Measurements from ENCODE around the gene DNAH17. TPM values are rescaled to one million over a fixed set of nuclear protein-coding genes. Genes with fewer than 3 reads are reported as not detected.

DNAH17 gene
- total RNA-seq, 1 donor from 2014 or later = not detected

- TF ChIP-seq, protein P1, sequence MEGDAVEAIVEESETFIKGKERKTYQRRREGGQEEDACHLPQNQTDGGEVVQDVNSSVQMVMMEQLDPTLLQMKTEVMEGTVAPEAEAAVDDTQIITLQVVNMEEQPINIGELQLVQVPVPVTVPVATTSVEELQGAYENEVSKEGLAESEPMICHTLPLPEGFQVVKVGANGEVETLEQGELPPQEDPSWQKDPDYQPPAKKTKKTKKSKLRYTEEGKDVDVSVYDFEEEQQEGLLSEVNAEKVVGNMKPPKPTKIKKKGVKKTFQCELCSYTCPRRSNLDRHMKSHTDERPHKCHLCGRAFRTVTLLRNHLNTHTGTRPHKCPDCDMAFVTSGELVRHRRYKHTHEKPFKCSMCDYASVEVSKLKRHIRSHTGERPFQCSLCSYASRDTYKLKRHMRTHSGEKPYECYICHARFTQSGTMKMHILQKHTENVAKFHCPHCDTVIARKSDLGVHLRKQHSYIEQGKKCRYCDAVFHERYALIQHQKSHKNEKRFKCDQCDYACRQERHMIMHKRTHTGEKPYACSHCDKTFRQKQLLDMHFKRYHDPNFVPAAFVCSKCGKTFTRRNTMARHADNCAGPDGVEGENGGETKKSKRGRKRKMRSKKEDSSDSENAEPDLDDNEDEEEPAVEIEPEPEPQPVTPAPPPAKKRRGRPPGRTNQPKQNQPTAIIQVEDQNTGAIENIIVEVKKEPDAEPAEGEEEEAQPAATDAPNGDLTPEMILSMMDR (conservative IDR thresholded peaks at IDR 0.05; ENCODE audit: low read depth, low read length) = no peak
- no peak overlapping the region for H3K4me3 ChIP-seq (ENCODE audit: low read depth, low read length)
- no peak for DNase-seq (ENCODE audit: low read depth)
Measured at GRCh38 chr17:78418326-78419026, 158.7 kb downstream of the DNAH17 start.

GRCh38 chr17:78417531-78417909 lies 159.7 kb downstream of the DNAH17 start:
- no peak overlapping the region for H3K4me3 ChIP-seq (ENCODE audit: low read depth, low read length)
- no peak for DNase-seq (ENCODE audit: low read depth)
- TF ChIP-seq, protein P1 (conservative IDR thresholded peaks at IDR 0.05; ENCODE audit: low read depth, low read length) = no peak

GRCh38 chr17:78416791-78417530 lies 160.2 kb downstream of the DNAH17 start:
- no peak overlapping the region for H3K4me3 ChIP-seq (ENCODE audit: low read depth, low read length)
- no peak for DNase-seq (ENCODE audit: low read depth)
- TF ChIP-seq, protein P1 (conservative IDR thresholded peaks at IDR 0.05; ENCODE audit: low read depth, low read length) = no peak

DNA sequence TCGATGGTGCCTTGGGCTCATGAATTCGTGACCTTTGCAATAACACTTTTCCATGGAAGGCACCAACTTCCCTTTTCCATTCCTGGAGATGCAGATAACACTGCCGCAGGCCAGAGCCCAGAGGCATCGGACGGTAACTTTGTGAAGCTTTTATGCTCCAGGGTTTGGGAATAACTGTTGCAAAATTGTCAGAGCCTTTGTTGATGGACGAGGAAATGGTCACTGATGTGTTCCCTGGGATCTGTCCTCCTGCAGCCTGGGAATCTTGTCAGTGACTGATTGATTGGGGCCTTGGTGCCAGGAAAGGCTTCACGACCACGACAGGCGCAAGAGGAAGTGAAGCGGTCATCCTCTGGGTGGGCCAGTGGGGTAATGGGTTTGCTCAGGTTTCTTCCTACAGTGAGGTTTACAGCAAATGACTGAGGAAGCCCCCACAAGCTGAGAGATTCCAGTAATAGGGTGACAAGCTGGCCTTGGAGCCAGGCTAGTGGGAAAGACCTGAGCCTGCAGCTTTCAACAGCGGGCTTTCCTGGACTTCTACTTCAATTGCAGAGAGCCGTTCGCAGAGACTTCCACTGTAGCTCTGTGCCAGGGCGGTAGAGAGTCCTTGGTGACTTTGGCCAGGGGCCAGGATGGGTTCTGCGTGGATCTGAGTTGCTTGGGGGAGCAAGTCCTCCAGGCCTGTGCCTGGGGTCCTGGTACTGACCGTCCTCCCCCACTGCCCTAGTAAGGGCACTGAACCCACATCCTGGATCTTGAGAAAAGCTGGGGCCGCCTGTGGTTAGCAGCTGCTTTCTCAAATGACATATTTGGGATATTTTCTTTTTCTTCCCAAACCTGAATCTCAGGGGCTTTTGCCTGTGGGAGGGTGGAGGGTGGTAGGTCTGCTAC lies 161.1 kb downstream of the DNAH17 start:
- TF ChIP-seq, protein P1 (conservative IDR thresholded peaks at IDR 0.05; ENCODE audit: low read depth, low read length) = no peak
- H3K4me3 ChIP-seq (ENCODE audit: low read depth, low read length) = no peak overlapping the region
- no peak for DNase-seq (ENCODE audit: low read depth)

GRCh38 chr17:78414178-78415162 lies 162.7 kb downstream of the DNAH17 start:
- no peak overlapping the region for H3K4me3 ChIP-seq (ENCODE audit: low read depth, low read length)
- DNase-seq (ENCODE audit: low read depth) = no peak
- TF ChIP-seq, protein P1 (conservative IDR thresholded peaks at IDR 0.05; ENCODE audit: low read depth, low read length) = no peak

- TF ChIP-seq, protein P1 (conservative IDR thresholded peaks at IDR 0.05; ENCODE audit: low read depth, low read length) = peak; percentile 54
- DNase-seq (ENCODE audit: low read depth) = no peak
- H3K4me3 ChIP-seq (ENCODE audit: low read depth, low read length) = no peak overlapping the region
Measured at GRCh38 chr17:78412403-78412802, 164.8 kb downstream of the DNAH17 start.
